ENCODE results near the gene ANXA1. TPM values are rescaled to one million over a fixed set of nuclear protein-coding genes. Genes with fewer than 3 reads are reported as not detected.

ANXA1 gene
- total RNA-seq, 1 experiment from 2014 or later = 2.1 TPM

DNA sequence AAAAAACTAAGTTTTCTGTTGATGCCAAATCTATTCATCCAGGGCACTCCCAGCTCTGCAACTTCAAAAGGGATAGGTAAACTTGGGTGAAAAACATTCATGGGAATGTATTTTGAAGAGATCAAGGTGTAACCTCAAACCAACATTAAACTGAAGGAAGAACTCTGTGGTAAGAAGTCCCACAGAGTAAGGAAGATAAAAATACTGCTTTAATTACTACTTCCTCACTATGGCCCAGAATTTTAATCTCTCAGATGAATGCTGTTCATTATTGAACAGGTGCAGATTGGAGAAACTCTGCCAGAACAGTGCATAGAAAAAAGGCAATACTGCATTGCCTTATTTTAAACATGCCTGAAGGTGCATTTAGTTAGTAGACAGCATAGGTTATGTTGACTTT is 37.6 kb upstream of the ANXA1 start:
- H3K36me3 Mint-ChIP-seq = no peaks in the 10 kb centered on the region
- ChIA-PET POLR2A (no interaction called here), CTCF (no interaction called here)
- H3K4me3 Mint-ChIP-seq = no peak overlapping the region
- peaks cover 4% of the 10 kb centered on the region; the same call in 1 of the 2 replicates for H3K9me3 Mint-ChIP-seq
- no peak for TF ChIP-seq JAZF1 (CRISPR knock-in tag; IDR thresholded peaks at IDR 0.05)
- TF ChIP-seq GTF2I (CRISPR knock-in tag; conservative IDR thresholded peaks at IDR 0.05) = no peak
- TF ChIP-seq ELF4 (CRISPR knock-in tag; IDR thresholded peaks at IDR 0.05; ENCODE audit: low read depth) = no peak
- TF ChIP-seq, protein P1, sequence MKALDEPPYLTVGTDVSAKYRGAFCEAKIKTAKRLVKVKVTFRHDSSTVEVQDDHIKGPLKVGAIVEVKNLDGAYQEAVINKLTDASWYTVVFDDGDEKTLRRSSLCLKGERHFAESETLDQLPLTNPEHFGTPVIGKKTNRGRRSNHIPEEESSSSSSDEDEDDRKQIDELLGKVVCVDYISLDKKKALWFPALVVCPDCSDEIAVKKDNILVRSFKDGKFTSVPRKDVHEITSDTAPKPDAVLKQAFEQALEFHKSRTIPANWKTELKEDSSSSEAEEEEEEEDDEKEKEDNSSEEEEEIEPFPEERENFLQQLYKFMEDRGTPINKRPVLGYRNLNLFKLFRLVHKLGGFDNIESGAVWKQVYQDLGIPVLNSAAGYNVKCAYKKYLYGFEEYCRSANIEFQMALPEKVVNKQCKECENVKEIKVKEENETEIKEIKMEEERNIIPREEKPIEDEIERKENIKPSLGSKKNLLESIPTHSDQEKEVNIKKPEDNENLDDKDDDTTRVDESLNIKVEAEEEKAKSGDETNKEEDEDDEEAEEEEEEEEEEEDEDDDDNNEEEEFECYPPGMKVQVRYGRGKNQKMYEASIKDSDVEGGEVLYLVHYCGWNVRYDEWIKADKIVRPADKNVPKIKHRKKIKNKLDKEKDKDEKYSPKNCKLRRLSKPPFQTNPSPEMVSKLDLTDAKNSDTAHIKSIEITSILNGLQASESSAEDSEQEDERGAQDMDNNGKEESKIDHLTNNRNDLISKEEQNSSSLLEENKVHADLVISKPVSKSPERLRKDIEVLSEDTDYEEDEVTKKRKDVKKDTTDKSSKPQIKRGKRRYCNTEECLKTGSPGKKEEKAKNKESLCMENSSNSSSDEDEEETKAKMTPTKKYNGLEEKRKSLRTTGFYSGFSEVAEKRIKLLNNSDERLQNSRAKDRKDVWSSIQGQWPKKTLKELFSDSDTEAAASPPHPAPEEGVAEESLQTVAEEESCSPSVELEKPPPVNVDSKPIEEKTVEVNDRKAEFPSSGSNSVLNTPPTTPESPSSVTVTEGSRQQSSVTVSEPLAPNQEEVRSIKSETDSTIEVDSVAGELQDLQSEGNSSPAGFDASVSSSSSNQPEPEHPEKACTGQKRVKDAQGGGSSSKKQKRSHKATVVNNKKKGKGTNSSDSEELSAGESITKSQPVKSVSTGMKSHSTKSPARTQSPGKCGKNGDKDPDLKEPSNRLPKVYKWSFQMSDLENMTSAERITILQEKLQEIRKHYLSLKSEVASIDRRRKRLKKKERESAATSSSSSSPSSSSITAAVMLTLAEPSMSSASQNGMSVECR (CRISPR knock-in tag; IDR thresholded peaks at IDR 0.05; ENCODE audit: borderline replicate concordance) = no peak
- no peak for TF ChIP-seq MAX (CRISPR knock-in tag; IDR thresholded peaks at IDR 0.05)
- TF ChIP-seq, protein P2, sequence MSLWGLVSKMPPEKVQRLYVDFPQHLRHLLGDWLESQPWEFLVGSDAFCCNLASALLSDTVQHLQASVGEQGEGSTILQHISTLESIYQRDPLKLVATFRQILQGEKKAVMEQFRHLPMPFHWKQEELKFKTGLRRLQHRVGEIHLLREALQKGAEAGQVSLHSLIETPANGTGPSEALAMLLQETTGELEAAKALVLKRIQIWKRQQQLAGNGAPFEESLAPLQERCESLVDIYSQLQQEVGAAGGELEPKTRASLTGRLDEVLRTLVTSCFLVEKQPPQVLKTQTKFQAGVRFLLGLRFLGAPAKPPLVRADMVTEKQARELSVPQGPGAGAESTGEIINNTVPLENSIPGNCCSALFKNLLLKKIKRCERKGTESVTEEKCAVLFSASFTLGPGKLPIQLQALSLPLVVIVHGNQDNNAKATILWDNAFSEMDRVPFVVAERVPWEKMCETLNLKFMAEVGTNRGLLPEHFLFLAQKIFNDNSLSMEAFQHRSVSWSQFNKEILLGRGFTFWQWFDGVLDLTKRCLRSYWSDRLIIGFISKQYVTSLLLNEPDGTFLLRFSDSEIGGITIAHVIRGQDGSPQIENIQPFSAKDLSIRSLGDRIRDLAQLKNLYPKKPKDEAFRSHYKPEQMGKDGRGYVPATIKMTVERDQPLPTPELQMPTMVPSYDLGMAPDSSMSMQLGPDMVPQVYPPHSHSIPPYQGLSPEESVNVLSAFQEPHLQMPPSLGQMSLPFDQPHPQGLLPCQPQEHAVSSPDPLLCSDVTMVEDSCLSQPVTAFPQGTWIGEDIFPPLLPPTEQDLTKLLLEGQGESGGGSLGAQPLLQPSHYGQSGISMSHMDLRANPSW (CRISPR knock-in tag; conservative IDR thresholded peaks at IDR 0.05; ENCODE audit: low read depth) = no peak
- TF ChIP-seq, protein P3, sequence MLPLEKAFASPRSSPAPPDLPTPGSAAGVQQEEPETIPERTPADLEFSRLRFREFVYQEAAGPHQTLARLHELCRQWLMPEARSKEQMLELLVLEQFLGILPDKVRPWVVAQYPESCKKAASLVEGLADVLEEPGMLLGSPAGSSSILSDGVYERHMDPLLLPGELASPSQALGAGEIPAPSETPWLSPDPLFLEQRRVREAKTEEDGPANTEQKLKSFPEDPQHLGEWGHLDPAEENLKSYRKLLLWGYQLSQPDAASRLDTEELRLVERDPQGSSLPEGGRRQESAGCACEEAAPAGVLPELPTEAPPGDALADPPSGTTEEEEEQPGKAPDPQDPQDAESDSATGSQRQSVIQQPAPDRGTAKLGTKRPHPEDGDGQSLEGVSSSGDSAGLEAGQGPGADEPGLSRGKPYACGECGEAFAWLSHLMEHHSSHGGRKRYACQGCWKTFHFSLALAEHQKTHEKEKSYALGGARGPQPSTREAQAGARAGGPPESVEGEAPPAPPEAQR (CRISPR knock-in tag; IDR thresholded peaks at IDR 0.05) = no peak
- no peak for TF ChIP-seq TP53 (CRISPR knock-in tag; IDR thresholded peaks at IDR 0.05)
- no peak for TF ChIP-seq ZNF416 (CRISPR knock-in tag; IDR thresholded peaks at IDR 0.05)
- TF ChIP-seq ZNF219 (CRISPR knock-in tag; IDR thresholded peaks at IDR 0.05; ENCODE audit: borderline replicate concordance) = no peak
- TF ChIP-seq, protein P4, sequence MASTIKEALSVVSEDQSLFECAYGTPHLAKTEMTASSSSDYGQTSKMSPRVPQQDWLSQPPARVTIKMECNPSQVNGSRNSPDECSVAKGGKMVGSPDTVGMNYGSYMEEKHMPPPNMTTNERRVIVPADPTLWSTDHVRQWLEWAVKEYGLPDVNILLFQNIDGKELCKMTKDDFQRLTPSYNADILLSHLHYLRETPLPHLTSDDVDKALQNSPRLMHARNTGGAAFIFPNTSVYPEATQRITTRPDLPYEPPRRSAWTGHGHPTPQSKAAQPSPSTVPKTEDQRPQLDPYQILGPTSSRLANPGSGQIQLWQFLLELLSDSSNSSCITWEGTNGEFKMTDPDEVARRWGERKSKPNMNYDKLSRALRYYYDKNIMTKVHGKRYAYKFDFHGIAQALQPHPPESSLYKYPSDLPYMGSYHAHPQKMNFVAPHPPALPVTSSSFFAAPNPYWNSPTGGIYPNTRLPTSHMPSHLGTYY (CRISPR knock-in tag; IDR thresholded peaks at IDR 0.05) = no peak
- no peak for TF ChIP-seq FOXJ3 (CRISPR knock-in tag; IDR thresholded peaks at IDR 0.05; ENCODE audit: borderline replicate concordance)
- no peak for TF ChIP-seq ETV6 (CRISPR knock-in tag; IDR thresholded peaks at IDR 0.05)
- TF ChIP-seq ZNF121 (CRISPR knock-in tag; IDR thresholded peaks at IDR 0.05) = no peak
- H3K4me1 Mint-ChIP-seq = no peaks in the 10 kb centered on the region
- no peak for ATAC-seq
- H3K27me3 Mint-ChIP-seq (ENCODE audit: low read depth) = no peaks in the 10 kb centered on the region
- no peak overlapping the region for H3K27ac Mint-ChIP-seq
- no peak for DNase-seq (ENCODE audit: low spot score)

DNA sequence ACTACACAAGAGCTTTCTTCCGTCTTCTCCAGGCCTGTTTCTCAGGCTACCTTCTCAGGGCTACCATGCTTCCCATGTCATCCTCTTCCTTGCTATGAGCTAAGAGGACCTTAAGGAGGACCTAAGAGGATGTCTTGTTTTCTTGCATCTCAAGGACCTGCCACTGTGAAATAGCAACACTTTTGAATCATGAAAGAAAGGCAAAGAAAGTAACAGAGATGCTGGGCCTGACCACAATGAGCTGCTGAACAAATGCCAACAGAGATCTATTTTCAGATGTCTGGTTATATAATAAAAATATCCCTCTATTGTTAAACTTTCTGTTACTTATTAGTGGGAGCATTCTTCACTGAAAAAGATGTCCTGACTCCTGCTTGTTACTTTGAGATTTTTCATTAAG is 36.7 kb upstream of the ANXA1 start:
- Mint-ChIP-seq H3K4me3 (no peak overlapping the region), H3K27me3 (ENCODE audit: low read depth) (no peaks in the 10 kb centered on the region), H3K36me3 (no peaks in the 10 kb centered on the region), H3K27ac (no peak overlapping the region), H3K9me3 (no peaks in the 10 kb centered on the region), H3K4me1 (no peaks in the 10 kb centered on the region)
- ChIA-PET CTCF (no interaction called here), POLR2A (no interaction called here)
- no peak for ATAC-seq
- no peak for DNase-seq (ENCODE audit: low spot score)
- no peak for TF ChIP-seq SP1 (CRISPR knock-in tag; conservative IDR thresholded peaks at IDR 0.05)
- TF ChIP-seq FOXK1 (CRISPR knock-in tag; IDR thresholded peaks at IDR 0.05) = no peak
- TF ChIP-seq EMX1 (CRISPR knock-in tag; IDR thresholded peaks at IDR 0.05) = no peak
- no peak for TF ChIP-seq ATF1 (CRISPR knock-in tag; IDR thresholded peaks at IDR 0.05)
- TF ChIP-seq GABPB1 (CRISPR knock-in tag; IDR thresholded peaks at IDR 0.05) = no peak
- no peak for TF ChIP-seq ZNF423 (CRISPR knock-in tag; IDR thresholded peaks at IDR 0.05)
- TF ChIP-seq USF1 (CRISPR knock-in tag; IDR thresholded peaks at IDR 0.05) = no peak
- TF ChIP-seq ZMAT4 (CRISPR knock-in tag; IDR thresholded peaks at IDR 0.05) = no peak
- TF ChIP-seq, protein P5, sequence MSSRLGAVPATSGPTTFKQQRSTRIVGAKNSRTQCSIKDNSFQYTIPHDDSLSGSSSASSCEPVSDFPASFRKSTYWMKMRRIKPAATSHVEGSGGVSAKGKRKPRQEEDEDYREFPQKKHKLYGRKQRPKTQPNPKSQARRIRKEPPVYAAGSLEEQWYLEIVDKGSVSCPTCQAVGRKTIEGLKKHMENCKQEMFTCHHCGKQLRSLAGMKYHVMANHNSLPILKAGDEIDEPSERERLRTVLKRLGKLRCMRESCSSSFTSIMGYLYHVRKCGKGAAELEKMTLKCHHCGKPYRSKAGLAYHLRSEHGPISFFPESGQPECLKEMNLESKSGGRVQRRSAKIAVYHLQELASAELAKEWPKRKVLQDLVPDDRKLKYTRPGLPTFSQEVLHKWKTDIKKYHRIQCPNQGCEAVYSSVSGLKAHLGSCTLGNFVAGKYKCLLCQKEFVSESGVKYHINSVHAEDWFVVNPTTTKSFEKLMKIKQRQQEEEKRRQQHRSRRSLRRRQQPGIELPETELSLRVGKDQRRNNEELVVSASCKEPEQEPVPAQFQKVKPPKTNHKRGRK (CRISPR knock-in tag; IDR thresholded peaks at IDR 0.05; ENCODE audit: borderline replicate concordance) = no peak
- no peak for TF ChIP-seq FOXJ3 (CRISPR knock-in tag; IDR thresholded peaks at IDR 0.05; ENCODE audit: borderline replicate concordance)
